Left hindlimb (tissue), 1 donor: ENCODE results near the gene CDK8.
"Not testable (repeated sequence)": the region's sequence is repeated elsewhere in the genome, so short reads cannot be mapped to it uniquely, and the experiment has no call there.

Source experiments
- DNase-seq: peaks from one replicate; pipeline ENCODE4 v3.0.0-alpha.2; 2018

Gene CDK8

DNA sequence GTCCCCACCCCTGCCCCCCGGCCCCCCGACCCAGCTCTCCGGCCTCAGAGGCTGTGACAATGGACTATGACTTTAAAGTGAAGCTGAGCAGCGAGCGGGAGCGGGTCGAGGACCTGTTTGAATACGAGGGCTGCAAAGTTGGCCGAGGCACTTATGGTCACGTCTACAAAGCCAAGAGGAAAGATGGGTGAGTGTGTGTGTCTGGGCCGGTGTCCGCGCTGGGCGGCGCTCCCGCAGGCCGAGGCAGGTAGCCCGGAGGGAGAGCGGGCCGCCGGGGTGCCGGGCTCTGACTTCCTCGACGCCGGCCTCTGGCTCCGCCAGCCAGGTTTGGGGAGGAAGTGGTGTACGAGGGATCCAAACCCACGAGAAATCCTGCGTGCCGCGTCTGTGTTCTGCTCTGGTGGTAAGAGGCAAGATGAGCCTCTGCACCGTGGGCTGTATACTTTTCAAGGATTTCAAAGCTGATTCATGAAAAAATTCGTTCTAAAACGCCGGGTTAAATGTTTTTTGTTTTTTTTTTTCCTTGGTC is 718 bp downstream of the CDK8 start:
- DNase-seq, result peak; percentile 48

DNA sequence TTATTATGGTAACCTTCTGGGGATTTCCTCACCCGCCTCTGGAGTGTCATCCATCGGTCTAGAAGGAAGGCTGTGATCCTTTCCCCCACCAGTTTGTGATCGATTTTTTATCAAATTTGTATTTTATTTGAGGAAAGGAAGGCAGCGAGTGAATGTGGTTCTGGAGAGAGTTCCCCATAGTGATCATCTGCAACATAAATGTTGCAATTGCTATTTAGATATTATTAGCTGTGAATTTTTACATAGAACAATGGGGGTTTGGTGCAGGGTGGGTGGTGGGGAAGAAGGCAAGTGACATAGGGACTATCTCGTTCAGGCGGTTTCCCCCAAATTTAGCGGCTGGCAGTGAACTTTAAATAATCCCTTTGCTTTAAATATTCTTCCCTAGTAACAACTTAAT is 1.2 kb downstream of the CDK8 start:
- no peak for DNase-seq

DNA sequence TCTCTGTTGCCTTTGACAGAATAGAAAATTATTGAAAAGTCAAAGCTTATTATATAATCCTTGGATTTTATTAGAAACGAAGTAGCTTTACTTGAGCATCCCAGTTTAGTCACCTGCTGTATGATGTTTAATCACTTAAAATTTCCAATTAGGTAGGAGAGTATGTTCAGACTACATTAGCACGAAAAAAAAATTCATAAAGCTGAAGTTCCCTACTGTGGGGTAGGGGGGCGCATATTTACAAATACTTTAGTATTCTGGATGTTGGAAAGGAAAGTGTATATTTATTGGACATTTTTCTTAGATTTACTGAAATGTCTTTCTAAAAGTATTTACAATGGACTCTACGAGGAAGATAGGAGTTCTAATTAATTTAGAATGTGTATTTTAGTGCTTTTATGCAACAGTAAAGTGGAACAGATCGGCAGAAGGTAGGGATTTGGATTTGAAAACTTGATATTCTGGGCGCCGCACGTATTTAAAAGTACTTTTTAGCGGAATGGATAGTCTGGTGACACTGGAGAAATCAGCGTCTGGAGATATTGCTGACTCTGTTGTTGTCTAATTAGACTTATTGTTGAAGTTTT is 1.9 kb downstream of the CDK8 start:
- no peak for DNase-seq

DNA sequence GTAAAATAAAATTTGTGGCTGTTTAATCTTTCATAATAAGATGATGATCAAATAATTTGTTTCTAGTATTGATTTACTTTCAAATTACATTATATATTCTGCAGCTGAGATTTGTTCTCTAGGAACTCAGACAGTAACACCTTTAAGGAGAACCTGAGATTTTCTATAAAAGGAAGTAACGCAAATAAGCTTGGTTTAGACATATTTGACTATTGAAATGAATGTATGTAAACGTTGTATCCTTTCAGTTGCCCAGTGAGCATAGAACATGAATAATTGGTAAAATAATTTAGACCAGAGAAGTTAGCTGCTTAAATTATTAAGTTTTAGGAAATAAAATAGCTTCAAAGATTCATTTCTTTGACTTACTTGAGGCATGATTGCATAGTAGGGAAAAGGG is 3.1 kb downstream of the CDK8 start:
- DNase-seq, result no peak

GRCh38 chr13:26259634-26260033 is 5.7 kb downstream of the CDK8 start:
- DNase-seq, result no peak

- no peak for DNase-seq
Observed at GRCh38 chr13:26262156-26262555, 8.2 kb downstream of the CDK8 start.

DNA sequence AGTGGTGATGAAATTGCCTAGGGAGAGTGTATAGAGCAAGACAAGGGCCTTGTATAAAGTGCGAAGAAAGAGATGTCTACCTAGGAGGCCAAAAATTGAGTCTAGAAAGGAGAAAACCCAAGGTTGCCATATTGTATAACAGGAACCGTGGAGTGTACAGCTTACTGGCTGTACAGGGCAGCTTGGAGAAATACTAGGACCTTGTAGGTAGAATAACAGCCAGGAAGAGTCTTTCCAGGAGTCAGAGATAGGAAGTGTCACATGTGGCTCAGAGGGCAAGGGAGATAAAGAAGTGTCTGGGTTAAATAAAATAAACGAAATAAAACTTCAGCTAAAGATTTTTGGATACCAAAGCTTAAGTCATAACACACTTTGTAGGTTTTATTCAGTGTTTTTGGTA is 12.4 kb downstream of the CDK8 start:
- DNase-seq, result no peak

DNA sequence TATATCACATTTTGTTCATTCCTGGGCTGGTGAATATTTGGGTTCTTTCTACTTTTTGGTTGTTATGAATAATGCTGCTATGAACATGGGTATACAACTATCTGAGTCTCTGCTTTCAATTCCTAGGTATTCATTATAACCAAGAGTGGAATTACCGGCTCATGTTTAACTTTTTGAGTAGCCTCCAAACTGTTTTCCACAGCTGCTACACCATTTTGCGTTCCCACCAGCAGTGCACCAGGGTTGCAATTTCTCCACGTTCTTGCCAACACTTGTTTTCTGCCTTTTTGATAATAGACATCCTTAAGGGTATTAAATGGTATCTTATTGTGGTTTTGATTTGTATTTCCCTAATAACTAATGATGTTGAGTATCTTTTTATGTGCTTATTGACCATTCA is 16.8 kb downstream of the CDK8 start:
- DNase-seq, result no peak

DNA sequence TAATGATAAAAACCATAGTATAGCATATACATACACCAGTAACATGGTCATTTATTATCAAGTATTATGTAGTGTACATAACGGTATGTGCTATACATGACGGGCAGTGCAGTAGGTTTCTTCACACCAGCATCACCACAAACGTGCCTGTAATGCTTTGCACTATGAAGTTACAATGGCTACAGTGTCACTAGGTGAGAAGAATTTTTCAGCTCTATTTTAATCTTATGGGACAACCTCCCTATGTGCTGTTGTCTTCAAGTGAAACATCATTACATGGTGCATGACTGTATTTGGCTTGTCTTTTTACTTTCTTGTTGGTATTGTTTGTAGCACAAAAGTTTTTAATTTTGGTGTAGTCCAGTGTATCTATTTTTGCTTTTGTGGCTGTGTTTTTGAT is 18.7 kb downstream of the CDK8 start:
- no peak for DNase-seq

DNA sequence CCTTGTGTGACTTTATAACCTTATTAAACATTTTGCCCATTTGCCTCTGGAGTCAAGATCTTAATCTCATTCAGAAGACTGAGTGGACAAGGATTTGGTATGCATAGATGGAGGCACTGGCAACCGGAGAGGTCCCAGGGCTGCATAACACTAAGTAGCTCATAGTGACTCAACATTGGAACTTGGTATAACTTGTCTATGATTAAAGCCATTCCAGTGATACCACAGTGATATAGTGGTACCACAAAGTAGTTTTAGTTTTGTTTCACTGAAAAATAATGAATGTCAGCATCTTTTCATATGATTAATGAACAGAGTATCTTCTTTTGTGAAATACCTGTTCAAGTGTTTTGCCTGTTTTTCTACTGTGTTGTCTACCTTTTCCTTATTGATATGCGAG is 26.4 kb downstream of the CDK8 start:
- no peak for DNase-seq

DNA sequence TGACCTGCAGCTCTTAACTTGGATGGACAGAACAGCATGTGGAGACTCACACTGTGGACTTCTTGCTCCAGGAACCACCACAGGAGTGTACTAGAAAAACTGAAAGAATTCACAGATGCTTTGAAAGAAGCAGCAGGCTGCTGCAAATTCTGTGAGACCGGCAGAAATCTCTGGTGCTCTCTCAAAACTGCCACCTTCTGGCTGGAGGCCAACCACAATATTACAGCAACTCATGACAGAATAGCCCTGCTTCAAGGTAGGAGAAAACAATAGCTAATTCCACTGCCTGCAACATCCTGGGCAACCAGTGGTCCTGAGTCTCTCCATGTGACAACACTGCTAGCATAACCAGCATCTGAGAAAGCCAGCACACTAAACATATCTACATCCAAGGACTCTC is 26.9 kb downstream of the CDK8 start:
- no peak for DNase-seq

DNA sequence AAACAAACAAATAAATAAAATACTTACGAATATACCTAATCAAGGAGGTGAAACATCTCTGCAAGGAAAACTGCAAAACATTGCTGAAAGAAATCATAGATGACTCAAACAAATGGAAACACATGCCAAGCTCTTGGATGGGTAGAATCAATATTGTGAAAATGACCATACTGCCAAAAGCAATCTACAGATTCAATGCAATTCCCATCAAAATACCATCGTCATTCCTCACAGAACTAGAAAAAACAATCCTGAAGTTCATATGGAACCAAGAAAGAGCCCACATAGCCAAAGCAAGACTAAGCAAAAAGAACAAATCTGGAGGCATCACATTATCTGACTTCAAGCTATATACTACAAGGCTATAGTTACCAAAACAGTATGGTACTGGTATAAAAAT is 32.0 kb downstream of the CDK8 start:
- DNase-seq, result not testable (repeated sequence)

DNA sequence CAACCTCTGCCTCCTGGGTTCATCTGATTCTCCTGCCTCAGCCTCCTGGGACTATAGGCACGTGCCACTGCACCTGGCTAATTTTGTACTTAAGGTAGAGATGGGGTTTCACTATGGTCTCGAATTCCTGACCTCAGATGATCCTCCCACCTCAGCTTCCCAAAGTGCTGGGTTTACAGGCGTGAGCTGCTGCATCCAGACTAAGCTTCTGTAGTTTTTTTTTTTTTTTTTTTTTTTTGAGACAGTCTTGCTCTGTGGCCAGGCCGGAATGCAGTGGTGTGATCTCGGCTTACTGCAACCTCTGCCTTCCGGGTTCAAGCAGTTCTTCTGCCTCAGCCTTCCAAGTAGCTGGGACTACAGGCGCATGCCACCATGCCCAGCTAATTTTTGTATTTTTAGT is 34.9 kb downstream of the CDK8 start:
- not testable (repeated sequence) for DNase-seq

DNA sequence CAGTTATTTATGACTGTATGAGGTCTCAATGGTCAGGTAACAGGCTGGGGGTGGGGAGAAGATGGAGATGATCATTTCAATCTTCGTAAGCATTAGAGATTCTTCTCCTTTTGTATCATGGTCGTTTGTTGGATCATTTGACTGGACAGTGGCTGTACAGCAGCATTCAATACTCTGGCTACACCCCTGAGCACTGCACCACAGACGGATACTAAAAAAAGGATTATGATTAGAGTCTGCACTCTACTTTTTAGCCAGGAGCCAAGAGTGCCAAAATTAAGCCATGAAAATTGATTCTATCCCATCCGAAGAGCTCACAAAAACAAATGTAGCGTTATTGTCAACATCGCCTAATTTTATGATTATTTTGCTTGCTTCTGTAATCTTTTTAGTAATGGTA is 41.9 kb downstream of the CDK8 start:
- DNase-seq, result no peak

GRCh38 chr13:26299168-26299750 is 45.3 kb downstream of the CDK8 start:
- DNase-seq, result no peak

GRCh38 chr13:26300140-26300539 is 46.2 kb downstream of the CDK8 start:
- no peak for DNase-seq

- DNase-seq, result no peak
Observed at GRCh38 chr13:26305676-26306075, 51.7 kb downstream of the CDK8 start.

DNA sequence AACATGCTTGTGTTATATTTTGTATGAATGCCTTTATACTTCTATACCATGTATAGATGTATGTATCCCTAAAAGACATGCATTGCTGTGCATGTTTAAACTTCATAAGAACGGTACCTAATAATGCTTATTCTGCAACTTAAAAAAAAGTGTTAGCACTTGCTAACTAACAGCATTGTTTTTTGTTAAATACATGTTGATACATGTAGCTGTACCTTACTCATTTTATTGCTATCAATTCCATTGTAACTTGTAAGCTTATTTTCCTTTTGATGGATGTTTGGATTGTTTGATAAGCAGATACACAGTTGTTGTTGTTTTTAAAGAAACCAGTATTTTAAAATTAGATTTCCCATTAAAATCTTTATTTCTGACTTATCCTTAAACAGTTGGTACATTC is 53.8 kb downstream of the CDK8 start:
- DNase-seq, result no peak

DNA sequence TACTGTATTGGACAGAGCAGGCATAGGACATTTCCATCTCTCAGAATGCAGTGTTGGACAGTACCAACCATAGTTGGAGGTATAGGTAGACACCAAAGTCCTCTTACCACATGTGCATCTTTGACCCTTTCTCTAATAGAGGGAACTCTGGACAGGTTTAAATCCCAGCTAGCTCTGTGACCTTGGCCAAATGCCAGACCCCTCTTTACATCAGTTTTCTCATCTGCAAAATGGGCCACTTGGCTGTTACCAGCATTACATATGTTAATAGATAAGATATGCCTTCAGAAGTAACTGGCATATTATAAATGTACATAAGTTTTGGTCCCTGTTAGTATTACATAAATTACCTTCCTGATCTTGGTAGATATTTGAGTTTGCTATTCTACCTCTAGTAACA is 54.3 kb downstream of the CDK8 start:
- DNase-seq, result no peak

GRCh38 chr13:26308836-26309235 is 54.9 kb downstream of the CDK8 start:
- DNase-seq, result no peak

DNA sequence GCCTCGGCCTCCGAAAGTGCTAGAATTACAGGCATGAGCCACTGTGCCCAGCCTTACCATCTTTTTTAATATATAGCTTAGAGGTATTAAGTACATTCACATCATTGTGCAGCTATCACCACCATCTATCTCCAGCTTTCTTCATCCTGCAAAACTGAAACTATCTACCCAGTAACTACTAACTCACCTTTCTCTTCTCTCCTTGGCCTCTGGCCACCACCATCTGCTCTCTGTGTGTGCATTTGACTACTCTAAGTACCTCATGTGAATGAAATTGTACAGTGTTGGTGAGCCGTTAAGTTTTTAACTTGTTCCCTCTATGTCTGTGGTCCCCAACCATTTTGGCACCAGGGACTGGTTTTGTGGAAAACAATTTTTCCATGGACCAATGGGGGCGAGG is 56.1 kb downstream of the CDK8 start:
- no peak for DNase-seq

DNA sequence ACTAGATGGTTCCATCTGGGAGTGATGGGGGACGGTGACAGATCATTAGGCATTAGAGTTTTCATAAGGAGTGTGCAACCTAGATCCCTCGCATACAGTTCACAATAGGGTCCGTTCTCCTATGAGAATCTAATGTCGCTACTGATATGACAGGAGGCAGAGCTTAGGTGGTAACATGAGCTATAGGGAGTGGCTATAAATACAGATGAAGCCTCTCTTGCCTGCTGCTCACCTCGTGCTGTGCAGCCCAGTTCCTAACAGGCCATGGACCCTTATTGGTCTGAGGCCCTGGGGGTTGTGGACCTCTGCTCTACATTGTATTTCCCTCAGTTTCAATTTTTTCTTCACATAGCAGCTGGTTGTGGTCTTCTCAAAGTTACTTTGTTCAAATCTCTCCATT is 56.5 kb downstream of the CDK8 start:
- DNase-seq, result no peak

GRCh38 chr13:26312019-26312418 is 58.1 kb downstream of the CDK8 start:
- DNase-seq, result not testable (repeated sequence)

GRCh38 chr13:26316095-26316494 is 62.2 kb downstream of the CDK8 start:
- not testable (repeated sequence) for DNase-seq

DNA sequence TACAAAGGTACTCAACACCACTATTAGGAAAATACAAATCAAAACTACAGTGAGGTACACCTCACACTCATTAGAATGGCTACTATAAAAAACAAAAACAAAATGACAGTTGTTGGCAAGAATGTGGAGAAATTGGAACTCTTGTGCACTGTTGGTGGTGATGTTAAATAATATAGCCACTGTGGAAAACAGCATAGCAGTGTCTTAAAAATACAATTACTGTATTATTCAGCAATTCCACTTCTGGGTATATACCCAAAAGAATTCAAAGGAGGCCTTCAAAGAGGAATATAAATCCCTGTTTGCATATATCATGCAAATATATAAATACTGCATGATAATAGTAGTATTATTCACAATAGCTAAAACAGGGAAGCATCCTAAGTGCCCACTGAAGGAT is 66.8 kb downstream of the CDK8 start:
- DNase-seq, result no peak
